GM21367 (cell line): ENCODE measurements around the gene CYTH4.

Source experiments
- ATAC-seq: cut with Tn5 transposase; IDR thresholded peaks from one replicate; pipeline ENCODE4 v1.9.1; 2021; ENCODE audit not compliant: unreplicated experiment

CYTH4 gene

DNA sequence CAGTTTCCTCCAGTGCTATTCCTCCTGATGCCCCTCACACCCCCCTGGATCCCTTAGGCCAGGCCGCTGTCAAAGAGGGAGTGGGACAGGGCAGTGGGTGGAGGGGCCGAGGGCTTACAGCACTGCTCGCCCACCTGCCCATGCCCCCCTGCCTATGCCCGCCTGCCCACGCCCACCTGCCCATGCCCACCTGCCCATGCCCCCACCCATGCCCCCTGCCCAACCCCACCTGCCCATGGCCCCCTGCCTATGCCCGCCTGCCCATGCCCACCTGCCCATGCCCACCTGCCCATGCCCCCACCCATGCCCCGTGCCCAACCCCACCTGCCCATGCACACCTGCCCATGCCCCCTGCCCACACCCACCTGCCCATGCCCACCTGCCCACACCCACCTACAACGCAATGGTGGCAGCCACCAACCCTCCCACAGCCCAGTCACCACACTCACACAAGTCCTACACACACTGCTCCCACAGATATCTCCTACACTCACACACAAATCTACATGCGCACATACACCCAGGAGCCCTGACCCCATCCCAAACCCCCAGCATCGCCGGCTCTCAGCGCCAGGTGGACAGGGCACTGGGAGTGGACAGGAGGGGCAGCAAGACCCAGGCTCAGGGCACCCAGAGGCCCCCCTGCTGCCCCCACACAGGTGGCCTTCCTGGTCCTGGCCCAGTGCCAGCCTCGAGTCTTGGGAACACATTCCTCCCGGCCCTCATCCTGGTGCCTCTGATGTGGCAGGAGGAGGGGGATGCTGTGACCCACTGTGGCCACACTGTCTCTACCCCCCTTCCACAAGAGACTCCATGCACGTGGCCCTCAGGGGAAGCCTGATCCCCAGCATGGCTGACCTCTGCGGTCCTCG lies 61.8 kb downstream of the CYTH4 start:
- ATAC-seq = no peak

GRCh38 chr22:37344735-37345449 lies 62.6 kb downstream of the CYTH4 start:
- ATAC-seq = no peak

GRCh38 chr22:37345863-37346504 lies 63.7 kb downstream of the CYTH4 start:
- ATAC-seq = no peak

DNA sequence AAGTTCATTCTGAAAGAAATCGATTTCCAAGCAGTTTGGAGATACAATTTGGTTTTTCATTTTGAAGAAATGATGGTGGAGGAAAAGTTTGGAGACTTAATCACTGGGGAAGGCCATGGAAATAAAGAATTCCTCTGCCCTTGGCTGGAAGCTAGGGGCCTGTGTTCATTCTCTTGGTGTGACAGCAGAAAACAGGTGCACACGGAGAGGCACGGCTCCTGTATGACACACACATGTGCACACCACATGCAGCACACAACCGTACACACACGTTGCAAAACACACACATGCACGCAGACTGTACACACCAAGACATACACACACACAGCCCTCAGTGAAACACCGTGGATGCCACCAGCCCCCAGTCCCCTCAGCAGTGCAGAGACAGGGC lies 64.2 kb downstream of the CYTH4 start:
- no peak for ATAC-seq

DNA sequence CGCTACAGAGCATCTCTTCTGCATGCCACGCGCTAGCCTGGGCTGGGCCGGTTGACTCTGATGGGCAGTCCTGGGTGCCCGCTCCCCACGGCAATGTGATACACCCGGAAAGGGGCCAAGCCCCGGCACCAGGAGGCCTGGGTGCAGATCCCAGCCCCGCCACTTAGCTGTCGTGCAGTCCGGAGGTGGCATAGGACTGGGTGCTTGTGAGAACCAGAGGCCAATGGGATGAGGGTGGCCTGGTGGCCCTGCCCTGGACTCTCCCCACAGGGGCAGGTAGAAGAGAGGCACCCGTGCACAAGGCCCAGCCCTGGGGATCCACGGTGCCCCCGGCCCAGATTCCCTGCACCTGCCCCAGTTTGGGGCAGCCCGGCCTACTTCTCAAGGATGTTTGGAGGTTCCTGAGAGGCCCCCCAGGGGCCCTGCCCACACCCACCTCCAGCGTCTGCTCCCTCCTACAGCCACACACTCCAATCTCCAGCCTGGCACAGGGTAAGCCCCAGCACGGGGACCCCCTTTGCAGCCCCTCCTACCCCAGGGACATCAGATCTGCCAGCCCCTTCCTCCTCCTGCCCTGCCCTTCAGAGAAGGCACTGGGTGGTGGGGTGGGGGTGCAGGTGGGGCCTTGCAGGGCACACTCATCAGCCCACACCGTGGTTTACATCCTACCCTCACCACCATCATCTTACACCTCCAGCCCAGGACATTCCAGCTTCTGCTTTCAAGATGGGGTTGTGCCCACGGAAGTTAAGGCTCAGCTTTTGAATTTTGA lies 66.9 kb downstream of the CYTH4 start:
- ATAC-seq = no peak

- ATAC-seq = no peak
Measured at GRCh38 chr22:37351232-37351631, 68.9 kb downstream of the CYTH4 start.

DNA sequence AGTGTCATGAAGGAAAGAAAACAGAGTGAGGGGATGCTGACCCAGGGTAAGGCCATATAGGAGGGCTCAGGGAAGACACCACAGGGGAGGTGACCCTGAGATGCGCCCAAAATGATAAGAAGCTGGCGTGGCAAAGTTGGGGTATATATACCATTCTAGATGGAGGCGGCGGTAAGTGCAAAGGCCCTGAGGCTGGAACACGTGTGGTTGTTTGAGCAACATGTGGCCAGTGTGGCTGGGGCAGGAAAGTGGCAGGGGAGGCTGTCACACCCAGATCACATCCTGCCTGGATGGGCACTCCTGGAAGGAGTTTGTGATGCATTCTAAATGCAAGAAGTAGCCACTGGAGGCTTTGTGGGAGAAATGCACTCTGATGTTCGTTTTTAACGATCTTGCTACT lies 70.2 kb downstream of the CYTH4 start:
- no peak for ATAC-seq

GRCh38 chr22:37353839-37354238 lies 71.5 kb downstream of the CYTH4 start:
- no peak for ATAC-seq

DNA sequence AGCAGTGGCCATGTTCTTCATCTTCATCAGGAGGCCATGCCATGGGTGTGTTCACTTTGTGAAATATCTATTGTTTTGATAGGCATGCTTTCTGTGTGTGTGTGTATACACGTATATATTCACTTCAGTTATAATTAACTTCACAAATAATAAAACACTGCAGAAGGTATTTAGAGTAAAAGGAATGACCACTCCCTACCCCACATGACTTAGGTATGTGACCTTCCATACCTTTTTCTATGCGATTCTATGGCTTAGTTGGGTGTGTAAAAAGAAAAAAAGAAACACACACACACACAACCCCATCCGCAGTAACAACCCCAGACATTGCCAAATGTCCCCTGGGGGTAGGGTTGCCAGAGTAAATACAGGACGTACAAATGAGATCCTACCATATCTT lies 72.0 kb downstream of the CYTH4 start:
- ATAC-seq = no peak

- ATAC-seq = no peak
Measured at GRCh38 chr22:37354670-37355069, 72.4 kb downstream of the CYTH4 start.

DNA sequence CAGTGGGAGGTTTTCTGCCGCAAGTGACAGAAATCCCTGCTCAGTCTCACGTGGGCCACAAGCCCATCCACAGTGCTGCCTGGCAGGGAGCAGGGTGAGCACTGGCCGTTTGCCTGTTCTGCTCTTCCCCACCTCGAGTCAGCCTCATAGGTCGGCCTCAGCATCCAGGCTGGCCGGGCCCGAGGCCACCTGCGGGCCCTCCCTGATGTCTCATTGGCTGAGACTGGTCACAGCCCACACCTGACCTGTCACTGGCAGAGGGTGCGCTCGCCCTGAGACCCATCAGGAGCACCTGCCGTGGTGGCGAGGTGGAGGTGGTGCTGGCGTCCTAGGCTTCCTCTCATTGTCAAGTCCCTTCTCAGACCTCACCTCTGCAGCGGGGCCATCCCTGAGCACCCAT lies 72.9 kb downstream of the CYTH4 start:
- ATAC-seq = no peak

- ATAC-seq = no peak
Measured at GRCh38 chr22:37356922-37357321, 74.6 kb downstream of the CYTH4 start.

DNA sequence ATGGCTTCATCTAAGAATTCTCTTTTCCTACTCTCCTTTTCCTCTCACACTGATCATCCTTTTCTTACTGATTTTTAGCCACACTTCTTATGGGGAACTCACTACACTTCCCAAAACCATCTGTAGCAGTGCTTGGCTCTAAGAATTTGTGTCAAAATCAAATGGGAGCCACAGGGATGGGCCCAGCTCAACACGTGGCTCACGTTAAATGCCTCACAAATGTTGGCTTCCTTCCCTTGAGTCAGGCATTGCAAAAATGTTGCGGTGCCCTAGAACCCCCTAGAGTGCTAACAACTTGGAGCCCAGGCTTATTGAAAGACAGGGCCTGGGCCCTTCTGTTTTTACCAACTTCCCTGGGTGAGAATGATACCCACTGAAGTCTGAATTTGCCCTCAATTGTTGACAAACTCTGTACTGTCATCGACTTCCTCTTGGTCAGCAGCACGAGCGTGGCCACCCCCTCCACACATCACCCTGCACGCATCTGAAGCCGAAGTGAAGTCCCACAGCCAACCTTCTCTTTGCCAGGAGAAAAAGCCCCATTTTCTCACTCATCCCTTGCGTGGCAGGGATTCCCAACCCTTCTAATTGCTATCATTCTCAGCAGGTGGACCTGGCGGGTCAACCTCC lies 75.3 kb downstream of the CYTH4 start:
- no peak for ATAC-seq

GRCh38 chr22:37358386-37358785 lies 76.1 kb downstream of the CYTH4 start:
- ATAC-seq = no peak

- no peak for ATAC-seq
Measured at GRCh38 chr22:37358917-37359316, 76.6 kb downstream of the CYTH4 start.

GRCh38 chr22:37362621-37363020 lies 80.3 kb downstream of the CYTH4 start:
- no peak for ATAC-seq

GRCh38 chr22:37363261-37363992 lies 81.1 kb downstream of the CYTH4 start:
- no peak for ATAC-seq
